Measurements from ENCODE around the gene PTPN2.

DNA sequence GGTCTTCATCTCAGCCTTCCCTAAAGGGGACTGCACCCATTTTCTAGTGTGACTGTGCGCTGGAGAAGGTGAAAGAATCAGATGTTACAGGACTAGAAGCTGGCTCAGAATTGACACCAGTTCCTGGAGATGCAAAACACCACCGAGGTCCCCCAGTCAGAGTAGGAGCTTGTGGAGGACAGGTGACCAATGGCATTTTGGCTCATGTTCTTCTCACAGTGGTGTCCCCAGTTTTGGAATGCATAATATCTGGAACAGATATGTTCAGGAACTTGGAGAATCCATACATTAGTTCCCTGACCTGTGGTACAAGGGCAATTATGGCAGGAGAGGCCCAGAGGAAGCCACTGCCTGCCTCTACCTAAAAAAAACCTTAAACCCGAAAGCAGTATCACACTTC, 114.9 kb downstream of the PTPN2 start:
- TF ChIP-seq, protein P1, sequence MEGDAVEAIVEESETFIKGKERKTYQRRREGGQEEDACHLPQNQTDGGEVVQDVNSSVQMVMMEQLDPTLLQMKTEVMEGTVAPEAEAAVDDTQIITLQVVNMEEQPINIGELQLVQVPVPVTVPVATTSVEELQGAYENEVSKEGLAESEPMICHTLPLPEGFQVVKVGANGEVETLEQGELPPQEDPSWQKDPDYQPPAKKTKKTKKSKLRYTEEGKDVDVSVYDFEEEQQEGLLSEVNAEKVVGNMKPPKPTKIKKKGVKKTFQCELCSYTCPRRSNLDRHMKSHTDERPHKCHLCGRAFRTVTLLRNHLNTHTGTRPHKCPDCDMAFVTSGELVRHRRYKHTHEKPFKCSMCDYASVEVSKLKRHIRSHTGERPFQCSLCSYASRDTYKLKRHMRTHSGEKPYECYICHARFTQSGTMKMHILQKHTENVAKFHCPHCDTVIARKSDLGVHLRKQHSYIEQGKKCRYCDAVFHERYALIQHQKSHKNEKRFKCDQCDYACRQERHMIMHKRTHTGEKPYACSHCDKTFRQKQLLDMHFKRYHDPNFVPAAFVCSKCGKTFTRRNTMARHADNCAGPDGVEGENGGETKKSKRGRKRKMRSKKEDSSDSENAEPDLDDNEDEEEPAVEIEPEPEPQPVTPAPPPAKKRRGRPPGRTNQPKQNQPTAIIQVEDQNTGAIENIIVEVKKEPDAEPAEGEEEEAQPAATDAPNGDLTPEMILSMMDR (IDR thresholded peaks at IDR 0.05; ENCODE audit: low read depth, low read length), result no peak
- TF ChIP-seq EZH2phosphoT487 (IDR thresholded peaks at IDR 0.05; ENCODE audit: low read depth), result no peak
